SK-N-SH treated with all-trans-retinoic acid at 6 μM for 48 hours (cell line): ENCODE results near the gene MUC2.
"Not testable (repeated sequence)": the region's sequence is repeated elsewhere in the genome, so short reads cannot be mapped to it uniquely, and the experiment has no call there.

ENCODE experiments used
- ATAC-seq: fragments of 200-7000 bp; cut with Tn5 transposase; 3 replicates; pipeline ENCODE4 v1.9.1; 2020; ENCODE audit warnings: mild to moderate bottlenecking, moderate library complexity
- ARNTL ChIP-seq: fragments of 450-650 bp; formaldehyde crosslinking; IDR thresholded peaks from 2 replicates; pipeline ENCODE4 v1.5.0; 2020; ENCODE audit warnings: low read depth, mild to moderate bottlenecking, moderate library complexity, borderline replicate concordance
- BACH2 ChIP-seq: fragments of 250-450 bp; sonication (Bioruptor Pico); IDR thresholded peaks from 2 replicates; pipeline ENCODE4 v1.9.0; 2021; ENCODE audit warnings: mild to moderate bottlenecking, borderline replicate concordance
- CSDC2 ChIP-seq: fragments of 250-450 bp; sonication (Bioruptor Pico); IDR thresholded peaks from 2 replicates; pipeline ENCODE4 v1.5.0; 2020; ENCODE audit warnings: mild to moderate bottlenecking, moderate library complexity
- ESRRG ChIP-seq: fragments of 250-450 bp; sonication (Bioruptor Pico); IDR thresholded peaks from 2 replicates; pipeline ENCODE4 v1.6.1; 2021; ENCODE audit warnings: mild to moderate bottlenecking
- GLIS3 ChIP-seq: fragments of 250-450 bp; sonication (Bioruptor Pico); IDR thresholded peaks from 2 replicates; pipeline ENCODE4 v1.5.0; 2020; ENCODE audit warnings: mild to moderate bottlenecking, moderate library complexity
- ISL1 ChIP-seq: fragments of 250-450 bp; sonication (Bioruptor Pico); IDR thresholded peaks from 2 replicates; pipeline ENCODE4 v2.1.2; 2022; ENCODE audit warnings: mild to moderate bottlenecking, moderate library complexity
- OSR1 ChIP-seq: fragments of 250-450 bp; sonication (Bioruptor Pico); IDR thresholded peaks from 2 replicates; pipeline ENCODE4 v1.8.0; 2022; ENCODE audit warnings: moderate library complexity, mild to moderate bottlenecking, inconsistent platforms
- PPARA ChIP-seq: fragments of 250-450 bp; sonication (Bioruptor Pico); IDR thresholded peaks from 2 replicates; pipeline ENCODE4 v1.5.0; 2020; ENCODE audit warnings: mild to moderate bottlenecking, borderline replicate concordance
- TCF4 ChIP-seq: fragments of 250-450 bp; sonication (Bioruptor Pico); IDR thresholded peaks from 2 replicates; pipeline ENCODE4 v1.8.0; 2021; ENCODE audit warnings: mild to moderate bottlenecking, moderate library complexity, borderline replicate concordance
- ZFP3 ChIP-seq: fragments of 250-450 bp; sonication (Bioruptor Pico); IDR thresholded peaks from 2 replicates; pipeline ENCODE4 v1.5.0; 2020; ENCODE audit warnings: mild to moderate bottlenecking, moderate library complexity
- ZFP30 ChIP-seq: fragments of 450-650 bp; formaldehyde crosslinking; IDR thresholded peaks from 2 replicates; pipeline ENCODE4 v1.5.0; 2022; ENCODE audit warnings: mild to moderate bottlenecking, moderate library complexity
- ZNF565 ChIP-seq: fragments of 450-650 bp; formaldehyde crosslinking; conservative IDR thresholded peaks from 2 replicates; pipeline ENCODE4 v1.5.0; 2020; ENCODE audit warnings: low read depth, mild to moderate bottlenecking, moderate library complexity
- ZNF70 ChIP-seq: fragments of 450-650 bp; formaldehyde crosslinking; IDR thresholded peaks from 2 replicates; pipeline ENCODE4 v1.5.0; 2020; ENCODE audit warnings: mild to moderate bottlenecking, moderate library complexity
- TF ChIP-seq, protein P1 (sequence below): fragments of 250-450 bp; sonication (Bioruptor Pico); IDR thresholded peaks from 2 replicates; pipeline ENCODE4 v1.8.0; 2021; ENCODE audit warnings: low read depth, mild to moderate bottlenecking, moderate library complexity, borderline replicate concordance
- TF ChIP-seq, protein P2 (sequence below): fragments of 250-450 bp; sonication (Bioruptor Pico); IDR thresholded peaks from 2 replicates; pipeline ENCODE4 v1.8.0; 2020; ENCODE audit warnings: mild to moderate bottlenecking, moderate library complexity, borderline replicate concordance
- TF ChIP-seq, protein P3 (sequence below): fragments of 250-450 bp; sonication (Bioruptor Pico); IDR thresholded peaks from 2 replicates; pipeline ENCODE4 v1.5.0; 2020; ENCODE audit warnings: mild to moderate bottlenecking, moderate library complexity
- TF ChIP-seq, protein P4 (sequence below): fragments of 250-450 bp; sonication (Bioruptor Pico); IDR thresholded peaks from 2 replicates; pipeline ENCODE4 v1.5.1; 2021; ENCODE audit warnings: mild to moderate bottlenecking, moderate library complexity
- TF ChIP-seq, protein P5 (sequence below): fragments of 250-450 bp; sonication (Bioruptor Pico); IDR thresholded peaks from 2 replicates; pipeline ENCODE4 v1.5.1; 2020; ENCODE audit warnings: low read depth, mild to moderate bottlenecking, moderate library complexity

Gene MUC2

DNA sequence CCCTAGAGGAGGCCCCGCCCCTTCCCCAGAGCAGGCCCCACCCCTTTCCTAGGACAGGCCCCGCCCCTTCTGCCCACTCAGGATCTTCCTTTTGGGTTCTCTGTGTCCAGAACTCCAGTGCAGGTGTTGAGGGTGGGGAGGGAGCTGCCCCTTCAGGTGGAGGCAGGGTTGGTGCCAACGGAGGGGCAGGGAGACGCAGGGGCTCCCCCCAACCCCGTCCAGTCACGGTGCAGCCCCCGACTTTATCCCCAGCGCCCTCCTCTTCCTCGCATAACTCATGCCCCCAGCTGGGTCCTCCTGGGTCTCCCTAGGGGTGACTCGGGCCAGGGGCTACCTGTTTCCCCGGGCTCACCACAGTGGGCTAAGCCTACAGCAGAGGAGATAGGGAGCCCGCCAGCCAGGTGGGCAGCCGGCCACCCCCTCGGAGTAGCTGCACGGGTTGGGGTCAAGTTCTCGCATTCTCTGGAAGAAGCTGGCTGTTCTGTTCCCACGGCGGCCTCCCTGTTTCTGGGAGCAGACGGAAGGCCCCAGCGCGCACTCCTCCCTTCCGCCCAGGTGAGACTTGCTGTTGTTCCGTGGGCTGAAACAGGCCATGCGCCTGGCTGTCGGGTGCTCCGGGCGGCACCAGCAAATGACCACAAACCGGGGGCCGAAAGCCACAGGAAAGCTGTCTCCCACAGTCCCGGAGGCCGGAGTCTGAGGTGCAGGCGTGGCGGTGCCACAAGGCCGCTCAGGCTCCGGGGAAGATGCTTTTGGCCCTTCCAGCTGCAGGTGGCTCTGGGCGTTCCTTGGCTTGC is 38.9 kb downstream of the MUC2 start:
- TF ChIP-seq PPARA (CRISPR knock-in tag) (no peak), ESRRG (CRISPR knock-in tag) (no peak), ZNF70 (CRISPR knock-in tag) (no peak), ISL1 (CRISPR knock-in tag) (no peak), OSR1 (CRISPR knock-in tag) (no peak), GLIS3 (no peak), ZFP30 (CRISPR knock-in tag) (no peak), ZNF565 (CRISPR knock-in tag) (no peak), CSDC2 (CRISPR knock-in tag) (no peak), BACH2 (CRISPR knock-in tag) (no peak), ZFP3 (CRISPR knock-in tag) (no peak)
- TF ChIP-seq, protein P1, sequence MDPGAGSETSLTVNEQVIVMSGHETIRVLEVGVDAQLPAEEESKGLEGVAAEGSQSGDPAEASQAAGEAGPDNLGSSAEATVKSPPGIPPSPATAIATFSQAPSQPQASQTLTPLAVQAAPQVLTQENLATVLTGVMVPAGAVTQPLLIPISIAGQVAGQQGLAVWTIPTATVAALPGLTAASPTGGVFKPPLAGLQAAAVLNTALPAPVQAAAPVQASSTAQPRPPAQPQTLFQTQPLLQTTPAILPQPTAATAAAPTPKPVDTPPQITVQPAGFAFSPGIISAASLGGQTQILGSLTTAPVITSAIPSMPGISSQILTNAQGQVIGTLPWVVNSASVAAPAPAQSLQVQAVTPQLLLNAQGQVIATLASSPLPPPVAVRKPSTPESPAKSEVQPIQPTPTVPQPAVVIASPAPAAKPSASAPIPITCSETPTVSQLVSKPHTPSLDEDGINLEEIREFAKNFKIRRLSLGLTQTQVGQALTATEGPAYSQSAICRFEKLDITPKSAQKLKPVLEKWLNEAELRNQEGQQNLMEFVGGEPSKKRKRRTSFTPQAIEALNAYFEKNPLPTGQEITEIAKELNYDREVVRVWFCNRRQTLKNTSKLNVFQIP (CRISPR knock-in tag), result no peak
- TF ChIP-seq, protein P2, sequence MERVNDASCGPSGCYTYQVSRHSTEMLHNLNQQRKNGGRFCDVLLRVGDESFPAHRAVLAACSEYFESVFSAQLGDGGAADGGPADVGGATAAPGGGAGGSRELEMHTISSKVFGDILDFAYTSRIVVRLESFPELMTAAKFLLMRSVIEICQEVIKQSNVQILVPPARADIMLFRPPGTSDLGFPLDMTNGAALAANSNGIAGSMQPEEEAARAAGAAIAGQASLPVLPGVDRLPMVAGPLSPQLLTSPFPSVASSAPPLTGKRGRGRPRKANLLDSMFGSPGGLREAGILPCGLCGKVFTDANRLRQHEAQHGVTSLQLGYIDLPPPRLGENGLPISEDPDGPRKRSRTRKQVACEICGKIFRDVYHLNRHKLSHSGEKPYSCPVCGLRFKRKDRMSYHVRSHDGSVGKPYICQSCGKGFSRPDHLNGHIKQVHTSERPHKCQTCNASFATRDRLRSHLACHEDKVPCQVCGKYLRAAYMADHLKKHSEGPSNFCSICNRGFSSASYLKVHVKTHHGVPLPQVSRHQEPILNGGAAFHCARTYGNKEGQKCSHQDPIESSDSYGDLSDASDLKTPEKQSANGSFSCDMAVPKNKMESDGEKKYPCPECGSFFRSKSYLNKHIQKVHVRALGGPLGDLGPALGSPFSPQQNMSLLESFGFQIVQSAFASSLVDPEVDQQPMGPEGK (CRISPR knock-in tag), result no peak
- TF ChIP-seq, protein P3, sequence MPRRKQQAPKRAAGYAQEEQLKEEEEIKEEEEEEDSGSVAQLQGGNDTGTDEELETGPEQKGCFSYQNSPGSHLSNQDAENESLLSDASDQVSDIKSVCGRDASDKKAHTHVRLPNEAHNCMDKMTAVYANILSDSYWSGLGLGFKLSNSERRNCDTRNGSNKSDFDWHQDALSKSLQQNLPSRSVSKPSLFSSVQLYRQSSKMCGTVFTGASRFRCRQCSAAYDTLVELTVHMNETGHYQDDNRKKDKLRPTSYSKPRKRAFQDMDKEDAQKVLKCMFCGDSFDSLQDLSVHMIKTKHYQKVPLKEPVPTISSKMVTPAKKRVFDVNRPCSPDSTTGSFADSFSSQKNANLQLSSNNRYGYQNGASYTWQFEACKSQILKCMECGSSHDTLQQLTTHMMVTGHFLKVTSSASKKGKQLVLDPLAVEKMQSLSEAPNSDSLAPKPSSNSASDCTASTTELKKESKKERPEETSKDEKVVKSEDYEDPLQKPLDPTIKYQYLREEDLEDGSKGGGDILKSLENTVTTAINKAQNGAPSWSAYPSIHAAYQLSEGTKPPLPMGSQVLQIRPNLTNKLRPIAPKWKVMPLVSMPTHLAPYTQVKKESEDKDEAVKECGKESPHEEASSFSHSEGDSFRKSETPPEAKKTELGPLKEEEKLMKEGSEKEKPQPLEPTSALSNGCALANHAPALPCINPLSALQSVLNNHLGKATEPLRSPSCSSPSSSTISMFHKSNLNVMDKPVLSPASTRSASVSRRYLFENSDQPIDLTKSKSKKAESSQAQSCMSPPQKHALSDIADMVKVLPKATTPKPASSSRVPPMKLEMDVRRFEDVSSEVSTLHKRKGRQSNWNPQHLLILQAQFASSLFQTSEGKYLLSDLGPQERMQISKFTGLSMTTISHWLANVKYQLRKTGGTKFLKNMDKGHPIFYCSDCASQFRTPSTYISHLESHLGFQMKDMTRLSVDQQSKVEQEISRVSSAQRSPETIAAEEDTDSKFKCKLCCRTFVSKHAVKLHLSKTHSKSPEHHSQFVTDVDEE (CRISPR knock-in tag), result no peak
- TF ChIP-seq, protein P4, sequence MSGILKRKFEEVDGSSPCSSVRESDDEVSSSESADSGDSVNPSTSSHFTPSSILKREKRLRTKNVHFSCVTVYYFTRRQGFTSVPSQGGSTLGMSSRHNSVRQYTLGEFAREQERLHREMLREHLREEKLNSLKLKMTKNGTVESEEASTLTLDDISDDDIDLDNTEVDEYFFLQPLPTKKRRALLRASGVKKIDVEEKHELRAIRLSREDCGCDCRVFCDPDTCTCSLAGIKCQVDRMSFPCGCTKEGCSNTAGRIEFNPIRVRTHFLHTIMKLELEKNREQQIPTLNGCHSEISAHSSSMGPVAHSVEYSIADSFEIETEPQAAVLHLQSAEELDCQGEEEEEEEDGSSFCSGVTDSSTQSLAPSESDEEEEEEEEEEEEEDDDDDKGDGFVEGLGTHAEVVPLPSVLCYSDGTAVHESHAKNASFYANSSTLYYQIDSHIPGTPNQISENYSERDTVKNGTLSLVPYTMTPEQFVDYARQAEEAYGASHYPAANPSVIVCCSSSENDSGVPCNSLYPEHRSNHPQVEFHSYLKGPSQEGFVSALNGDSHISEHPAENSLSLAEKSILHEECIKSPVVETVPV (CRISPR knock-in tag), result no peak
- TF ChIP-seq, protein P5, sequence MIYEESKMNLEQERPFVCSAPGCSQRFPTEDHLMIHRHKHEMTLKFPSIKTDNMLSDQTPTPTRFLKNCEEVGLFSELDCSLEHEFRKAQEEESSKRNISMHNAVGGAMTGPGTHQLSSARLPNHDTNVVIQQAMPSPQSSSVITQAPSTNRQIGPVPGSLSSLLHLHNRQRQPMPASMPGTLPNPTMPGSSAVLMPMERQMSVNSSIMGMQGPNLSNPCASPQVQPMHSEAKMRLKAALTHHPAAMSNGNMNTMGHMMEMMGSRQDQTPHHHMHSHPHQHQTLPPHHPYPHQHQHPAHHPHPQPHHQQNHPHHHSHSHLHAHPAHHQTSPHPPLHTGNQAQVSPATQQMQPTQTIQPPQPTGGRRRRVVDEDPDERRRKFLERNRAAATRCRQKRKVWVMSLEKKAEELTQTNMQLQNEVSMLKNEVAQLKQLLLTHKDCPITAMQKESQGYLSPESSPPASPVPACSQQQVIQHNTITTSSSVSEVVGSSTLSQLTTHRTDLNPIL (CRISPR knock-in tag), result no peak
- ATAC-seq, result no peak; the same call in 2 of the 3 replicates

DNA sequence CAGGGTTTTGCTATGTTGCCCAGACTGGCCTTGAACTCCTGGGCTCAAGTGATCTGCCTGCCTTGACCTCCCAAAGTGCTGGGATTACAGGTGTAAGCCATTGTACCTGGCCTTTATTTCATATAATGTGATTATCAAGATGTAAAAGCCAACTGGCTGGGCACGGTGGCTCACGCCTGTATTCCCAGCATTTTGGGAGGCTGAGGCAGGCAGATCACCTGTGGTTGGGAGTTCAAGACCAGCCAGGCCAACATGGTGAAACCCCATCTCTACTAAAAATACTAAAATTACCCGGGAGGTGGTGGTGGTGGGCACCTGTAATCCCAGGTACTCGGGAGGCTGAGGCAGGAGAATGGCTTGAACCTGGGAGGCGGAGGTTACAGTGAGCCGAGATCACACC is 40.6 kb downstream of the MUC2 start:
- ATAC-seq, result not testable (repeated sequence)

DNA sequence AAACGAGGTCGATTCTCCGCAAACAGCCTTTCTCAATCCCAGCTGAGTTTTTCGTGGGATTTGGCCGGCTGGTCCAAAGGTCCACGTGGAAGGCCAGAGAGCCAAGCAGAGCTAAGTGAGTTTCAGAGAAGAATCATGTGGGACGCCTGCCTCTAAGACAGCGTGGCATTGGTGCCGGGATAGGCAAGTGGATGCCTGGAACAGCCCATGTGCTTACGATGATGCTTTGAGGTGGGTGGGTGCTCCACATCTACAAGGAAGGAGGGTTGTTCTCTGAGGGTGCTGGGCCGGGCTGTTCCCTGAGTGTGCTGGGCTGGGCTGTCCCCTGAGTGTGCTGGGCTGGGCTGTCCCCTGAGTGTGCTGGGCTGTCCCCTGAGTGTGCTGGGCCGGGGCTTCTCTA is 41.4 kb downstream of the MUC2 start:
- ATAC-seq, result no peak
- no peak for TF ChIP-seq ZNF565 (CRISPR knock-in tag)
- TF ChIP-seq ESRRG (CRISPR knock-in tag), result no peak
- no peak for TF ChIP-seq PPARA (CRISPR knock-in tag)
- no peak for TF ChIP-seq ZNF70 (CRISPR knock-in tag)
- TF ChIP-seq ZFP3 (CRISPR knock-in tag), result no peak
- no peak for TF ChIP-seq TCF4 (CRISPR knock-in tag)
- TF ChIP-seq GLIS3, result no peak
- TF ChIP-seq, protein P1 (CRISPR knock-in tag), result no peak
- no peak for TF ChIP-seq OSR1 (CRISPR knock-in tag)
- TF ChIP-seq ARNTL (CRISPR knock-in tag), result no peak
- no peak for TF ChIP-seq ZFP30 (CRISPR knock-in tag)
- TF ChIP-seq, protein P2 (CRISPR knock-in tag), result no peak
- TF ChIP-seq, protein P3 (CRISPR knock-in tag), result no peak
